Prostate gland (tissue), 2 donors: ENCODE results near the gene RAB13. TPM values are rescaled to one million over a fixed set of nuclear protein-coding genes. Genes with fewer than 3 reads are reported as not detected.

Experiments used
- DNase-seq: peaks from one replicate; pipeline ENCODE4 v3.0.0-alpha.2; 2019; ENCODE audit warnings: low spot score
- H3K27ac ChIP-seq, 2 donors: fragments of 200-600 bp; sonication (generic); 2 replicates each; pipeline ENCODE4 v1.5.1; 2017 to 2019
- H3K27me3 ChIP-seq: fragments of 200-600 bp; sonication (generic); replicated peaks from 2 replicates; pipeline ENCODE4 v1.5.1; 2019; ENCODE audit not compliant: insufficient read depth
- H3K36me3 ChIP-seq, 2 donors: fragments of 200-600 bp; sonication (generic); 1 replicate in 1 of 2; 2 replicates in 1 of 2; pipeline versions ENCODE4 v1.5.1 to v1.8.1; 2017 to 2019
- H3K4me1 ChIP-seq: fragments of 200-600 bp; sonication (generic); replicated peaks from 2 replicates; pipeline ENCODE4 v1.5.1; 2019
- H3K4me3 ChIP-seq, 2 donors: fragments of 200-600 bp; sonication (generic); 2 replicates each; pipeline ENCODE4 v1.5.1; 2017 to 2019
- H3K9me3 ChIP-seq: fragments of 200-600 bp; sonication (generic); 2 replicates; pipeline ENCODE4 v1.5.1; 2017
- POLR2A ChIP-seq: fragments of 450-650 bp; IDR thresholded peaks from one replicate; pipeline ENCODE4 v1.6.1; 2016; ENCODE audit warnings: antibody characterized with exemption, mild to moderate bottlenecking
- POLR2AphosphoS5 ChIP-seq: sonication (generic); formaldehyde crosslinking; IDR thresholded peaks from one replicate; pipeline ENCODE4 v1.6.1; 2017; ENCODE audit warnings: antibody characterized with exemption
- WGBS: methylation state at CpG from one replicate; pipeline ENCODE4 v1.1.5; 2018; 5-methylcytosine and 5-hydroxymethylcytosine counted together
- intact Hi-C: fragments of 100-400 bp; cut with DNase I; formaldehyde crosslinking; loops from one replicate; pipeline ENCODE4 v1.14.2; 2022
- microRNA-seq: library from miRNA; unstranded; fragments of <30 nt; microRNA quantifications from one replicate; pipeline ENCODE4, GENCODE V29; 2016
- small RNA-seq, 2 donors: library from RNA; depleted of rRNA; stranded (forward); fragments of <200 nt; gene quantifications; one replicate each; pipeline ENCODE3, GENCODE V24; 2016
- total RNA-seq, 2 donors: library from RNA; depleted of rRNA; stranded (reverse); fragments of >200 nt; gene quantifications; one replicate each; pipeline ENCODE4 v1.1.0, GENCODE V29; 2016
- TF ChIP-seq, protein P1 (sequence below), 4 experiments: fragments of 200-600 bp in 2 of 4; fragments of 450-650 bp in 2 of 4; sonication (generic) in 2 of 4; IDR thresholded peaks; 1 replicate in 3 of 4; 2 replicates in 1 of 4; pipeline ENCODE4 v1.5.1; 2016 to 2019; ENCODE audit warnings: antibody characterized with exemption in 4 of 4, mild to moderate bottlenecking in 2 of 4, moderate library complexity in 2 of 4

The RAB13 gene
- total RNA-seq, 2 donors from 2014 or later = 49.1 to 49.3 TPM

DNA sequence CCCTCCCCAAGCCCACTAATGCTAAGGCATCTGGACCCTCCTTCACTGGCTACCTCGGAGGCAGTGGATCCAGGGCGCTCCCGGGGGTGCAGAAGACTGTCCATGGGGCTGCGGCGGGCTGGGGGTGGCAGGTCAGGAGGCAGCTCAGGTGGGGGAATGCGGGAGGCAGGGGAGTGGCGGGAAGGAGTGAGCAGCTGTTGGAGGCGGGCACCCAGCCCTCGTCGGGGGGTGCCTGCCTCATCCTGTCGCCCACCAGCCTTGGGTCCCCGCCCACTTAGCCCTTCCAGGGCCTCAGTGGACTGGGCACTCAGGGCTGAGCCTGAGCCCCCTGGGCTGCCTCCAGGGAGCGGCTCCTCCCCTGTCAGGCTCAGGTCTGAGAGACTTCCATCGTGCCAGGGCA lies 52.7 kb downstream of the RAB13 start:
- H3K27me3 ChIP-seq = no peaks in the 10 kb centered on the region
- 93% methylated on average over 14 of the region's 14 CpGs for WGBS
- intact Hi-C loops = no loop called here
- H3K36me3 ChIP-seq = peaks cover 14 to 40% of the 10 kb centered on the region in 2 donors
- H3K4me1 ChIP-seq = no peaks in the 10 kb centered on the region
- TF ChIP-seq, protein P1, sequence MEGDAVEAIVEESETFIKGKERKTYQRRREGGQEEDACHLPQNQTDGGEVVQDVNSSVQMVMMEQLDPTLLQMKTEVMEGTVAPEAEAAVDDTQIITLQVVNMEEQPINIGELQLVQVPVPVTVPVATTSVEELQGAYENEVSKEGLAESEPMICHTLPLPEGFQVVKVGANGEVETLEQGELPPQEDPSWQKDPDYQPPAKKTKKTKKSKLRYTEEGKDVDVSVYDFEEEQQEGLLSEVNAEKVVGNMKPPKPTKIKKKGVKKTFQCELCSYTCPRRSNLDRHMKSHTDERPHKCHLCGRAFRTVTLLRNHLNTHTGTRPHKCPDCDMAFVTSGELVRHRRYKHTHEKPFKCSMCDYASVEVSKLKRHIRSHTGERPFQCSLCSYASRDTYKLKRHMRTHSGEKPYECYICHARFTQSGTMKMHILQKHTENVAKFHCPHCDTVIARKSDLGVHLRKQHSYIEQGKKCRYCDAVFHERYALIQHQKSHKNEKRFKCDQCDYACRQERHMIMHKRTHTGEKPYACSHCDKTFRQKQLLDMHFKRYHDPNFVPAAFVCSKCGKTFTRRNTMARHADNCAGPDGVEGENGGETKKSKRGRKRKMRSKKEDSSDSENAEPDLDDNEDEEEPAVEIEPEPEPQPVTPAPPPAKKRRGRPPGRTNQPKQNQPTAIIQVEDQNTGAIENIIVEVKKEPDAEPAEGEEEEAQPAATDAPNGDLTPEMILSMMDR (IDR thresholded peaks at IDR 0.05) = no peak
- no peak for TF ChIP-seq POLR2AphosphoS5
- TF ChIP-seq POLR2A = no peak
- H3K27ac ChIP-seq = no peak overlapping the region
- no peak overlapping the region for H3K4me3 ChIP-seq
- DNase-seq = no peak
- no peaks in the 10 kb centered on the region for H3K9me3 ChIP-seq

DNA sequence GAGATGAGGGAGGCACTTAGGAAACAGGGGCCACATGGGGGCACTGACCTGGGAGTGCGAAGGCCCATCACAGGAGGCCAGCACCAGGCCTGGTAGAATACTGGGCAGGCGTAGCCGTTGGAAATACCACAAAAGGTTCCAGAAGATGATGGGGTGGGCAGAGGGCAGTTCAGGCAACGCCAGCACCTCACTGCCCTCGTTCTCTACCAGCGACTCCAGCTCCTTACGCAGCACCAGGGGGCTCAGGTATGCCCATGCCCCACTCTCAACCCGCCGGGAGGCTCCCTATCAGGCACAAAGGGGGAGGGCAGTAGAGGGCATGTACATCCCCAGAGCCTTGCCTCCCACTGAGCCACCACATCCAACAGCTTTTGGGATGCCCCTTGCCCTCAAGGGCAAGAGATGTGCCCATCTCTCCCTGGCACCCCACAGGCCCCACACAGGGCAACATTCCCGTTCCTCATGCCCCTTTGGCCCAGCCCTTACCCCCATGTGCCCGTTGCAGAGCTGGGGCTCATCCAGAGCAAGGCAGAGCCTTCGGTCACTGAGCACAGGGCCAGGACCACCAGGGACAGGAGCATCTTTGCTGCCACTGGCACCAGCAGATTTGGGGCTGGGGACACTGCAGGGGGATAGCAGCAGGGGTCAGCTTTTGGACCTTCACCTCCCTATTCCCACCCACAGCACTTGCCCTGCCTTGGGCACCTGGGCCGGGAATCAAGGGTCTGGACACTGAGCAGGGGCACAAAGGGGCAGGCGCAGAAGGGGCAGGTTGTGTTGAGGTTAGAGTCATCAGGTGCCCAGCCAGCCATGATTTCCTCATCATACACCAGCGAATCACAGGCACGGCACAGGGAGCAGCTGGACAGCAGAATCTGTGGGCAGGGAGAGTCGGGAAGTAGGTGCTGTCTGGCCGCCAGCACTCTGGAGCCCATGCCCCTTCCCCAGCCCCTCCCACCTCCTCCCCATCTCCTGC lies 53.7 kb downstream of the RAB13 start:
- Histone ChIP-seq H3K4me1 (no peaks in the 10 kb centered on the region), H3K9me3 (no peaks in the 10 kb centered on the region), H3K4me3 (no peak overlapping the region), H3K27me3 (no peaks in the 10 kb centered on the region), H3K36me3 (peaks cover 14 to 34% of the 10 kb centered on the region in 2 donors), H3K27ac (no peak overlapping the region)
- intact Hi-C loops = no loop called here
- TF ChIP-seq POLR2A = no peak
- no peak for TF ChIP-seq POLR2AphosphoS5
- TF ChIP-seq, protein P1 (IDR thresholded peaks at IDR 0.05) = no peak
- DNase-seq = no peak
- WGBS = 90% methylated on average over 18 of the region's 18 CpGs

Small RNA genes within 50 kb of the gene (microRNA-seq; reads per million reads assigned to microRNA genes)
- 0.50 reads per million for gene MIR6737

Small RNA genes within 50 kb of the gene (small RNA-seq; reads per million reads assigned to genes)
- gene MIR6737 = 0 to 0.28 reads per million in 2 donors

Other genes starting within 250 kb of the RAB13 start
- 10 to 100 TPM; 27.4 to 30.9 TPM for gene SLC27A3, start 210.9 kb downstream of the RAB13 start, total RNA-seq
- 10 to 100 TPM; 24.5 to 29.7 TPM for gene GATAD2B, start 63.4 kb downstream of the RAB13 start, total RNA-seq
- gene DENND4B, start 39.6 kb downstream of the RAB13 start, total RNA-seq = 10 to 100 TPM; 18.1 to 28.3 TPM
- gene CRTC2, start 27.7 kb downstream of the RAB13 start, total RNA-seq = 10 to 100 TPM; 18.5 to 30.2 TPM
- gene SLC39A1, start 22.8 kb downstream of the RAB13 start, total RNA-seq = 100 to 1,000 TPM in 1 of 2 donors, 10 to 100 TPM in 1; 88.6 to 122 TPM
- 100 to 1,000 TPM; 109 to 386 TPM for gene CREB3L4, start 18.4 kb downstream of the RAB13 start, total RNA-seq
- gene JTB, start 8.7 kb downstream of the RAB13 start, total RNA-seq = 100 to 1,000 TPM; 234 to 404 TPM
- gene RPS27, start 4.4 kb upstream of the RAB13 start, total RNA-seq = 1,000 to 10,000 TPM; 1,937 to 3,992 TPM
- 1 to 10 TPM in 1 of 2 donors, under 1 TPM in 1; 0.05 to 5.7 TPM for gene NUP210L, start 168.7 kb upstream of the RAB13 start, total RNA-seq
- 100 to 1,000 TPM; 147 to 277 TPM for gene TPM3, start 205.8 kb upstream of the RAB13 start, total RNA-seq
- gene CFAP141, start 220.0 kb upstream of the RAB13 start, total RNA-seq = not detected
- gene UBAP2L, start 234.6 kb upstream of the RAB13 start, total RNA-seq = 100 to 1,000 TPM in 1 of 2 donors, 10 to 100 TPM in 1; 51.1 to 121 TPM